Measurements from ENCODE around the gene PRKCE.

GRCh38 chr2:45696708-45697107 is 45.2 kb downstream of the PRKCE start:
- TF ChIP-seq EP300 (IDR thresholded peaks at IDR 0.05; ENCODE audit: borderline replicate concordance in 1 of 2, low read depth in 1 of 2, low read length in 1 of 2) (no peak), EZH2phosphoT487 (IDR thresholded peaks at IDR 0.05; ENCODE audit: borderline replicate concordance, low read depth) (no peak), TAF1 (IDR thresholded peaks at IDR 0.05; ENCODE audit: borderline replicate concordance, low read depth, low read length) (no peak)
- TF ChIP-seq, protein P1, sequence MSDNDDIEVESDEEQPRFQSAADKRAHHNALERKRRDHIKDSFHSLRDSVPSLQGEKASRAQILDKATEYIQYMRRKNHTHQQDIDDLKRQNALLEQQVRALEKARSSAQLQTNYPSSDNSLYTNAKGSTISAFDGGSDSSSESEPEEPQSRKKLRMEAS (IDR thresholded peaks at IDR 0.05; ENCODE audit: low read depth): no peak
- TF ChIP-seq, protein P2, sequence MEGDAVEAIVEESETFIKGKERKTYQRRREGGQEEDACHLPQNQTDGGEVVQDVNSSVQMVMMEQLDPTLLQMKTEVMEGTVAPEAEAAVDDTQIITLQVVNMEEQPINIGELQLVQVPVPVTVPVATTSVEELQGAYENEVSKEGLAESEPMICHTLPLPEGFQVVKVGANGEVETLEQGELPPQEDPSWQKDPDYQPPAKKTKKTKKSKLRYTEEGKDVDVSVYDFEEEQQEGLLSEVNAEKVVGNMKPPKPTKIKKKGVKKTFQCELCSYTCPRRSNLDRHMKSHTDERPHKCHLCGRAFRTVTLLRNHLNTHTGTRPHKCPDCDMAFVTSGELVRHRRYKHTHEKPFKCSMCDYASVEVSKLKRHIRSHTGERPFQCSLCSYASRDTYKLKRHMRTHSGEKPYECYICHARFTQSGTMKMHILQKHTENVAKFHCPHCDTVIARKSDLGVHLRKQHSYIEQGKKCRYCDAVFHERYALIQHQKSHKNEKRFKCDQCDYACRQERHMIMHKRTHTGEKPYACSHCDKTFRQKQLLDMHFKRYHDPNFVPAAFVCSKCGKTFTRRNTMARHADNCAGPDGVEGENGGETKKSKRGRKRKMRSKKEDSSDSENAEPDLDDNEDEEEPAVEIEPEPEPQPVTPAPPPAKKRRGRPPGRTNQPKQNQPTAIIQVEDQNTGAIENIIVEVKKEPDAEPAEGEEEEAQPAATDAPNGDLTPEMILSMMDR (IDR thresholded peaks at IDR 0.05): no peak

Data from SK-N-SH (cell line).